Upper lobe of right lung (tissue), 1 donor: ENCODE results near the gene MBNL2. TPM values are rescaled to one million over a fixed set of nuclear protein-coding genes. Genes with fewer than 3 reads are reported as not detected.

Experiments
- ATAC-seq: fragments of 200-7000 bp; cut with Tn5 transposase; one replicate; pipeline ENCODE4 v1.9.1; 2020; ENCODE audit warnings: mild to moderate bottlenecking, moderate library complexity
- DNase-seq: peaks from one replicate; pipeline ENCODE4 v3.0.0-alpha.2; 2020
- H3K27ac ChIP-seq: fragments of 200-600 bp; one replicate; pipeline ENCODE4 v1.8.0; 2022
- H3K27me3 ChIP-seq: fragments of 200-600 bp; one replicate; pipeline ENCODE4 v1.8.0; 2022; ENCODE audit warnings: mild to moderate bottlenecking
- H3K36me3 ChIP-seq: fragments of 200-600 bp; one replicate; pipeline ENCODE4 v1.8.0; 2022
- H3K4me1 ChIP-seq: fragments of 200-600 bp; one replicate; pipeline ENCODE4 v1.8.0; 2022
- H3K4me3 ChIP-seq: fragments of 200-600 bp; one replicate; pipeline ENCODE4 v1.8.0; 2022; ENCODE audit warnings: mild to moderate bottlenecking
- H3K9me3 ChIP-seq: fragments of 200-600 bp; one replicate; pipeline ENCODE4 v1.8.0; 2022
- CTCF ChIP-seq: fragments of 200-600 bp; IDR thresholded peaks from one replicate; pipeline ENCODE4 v1.8.0; 2022; ENCODE audit warnings: antibody characterized with exemption
- intact Hi-C: fragments of 100-400 bp; cut with DNase I; formaldehyde crosslinking; loops from one replicate; pipeline ENCODE4 v1.11.0; 2022
- total RNA-seq: library from RNA; stranded (reverse); fragmentation: NEBNext Ultra II Directional; extraction: Animal tissue kit (Norgen Biotek cat#: 25700); gene quantifications from one replicate; pipeline ENCODE4 v1.2.1, GENCODE V29; 2021
- donor health status: DM: no; HTN: yes; CAD: no; lungs with severe emphysema.

Gene MBNL2
- total RNA-seq, 1 donor from 2014 or later: 60.6 TPM

DNA sequence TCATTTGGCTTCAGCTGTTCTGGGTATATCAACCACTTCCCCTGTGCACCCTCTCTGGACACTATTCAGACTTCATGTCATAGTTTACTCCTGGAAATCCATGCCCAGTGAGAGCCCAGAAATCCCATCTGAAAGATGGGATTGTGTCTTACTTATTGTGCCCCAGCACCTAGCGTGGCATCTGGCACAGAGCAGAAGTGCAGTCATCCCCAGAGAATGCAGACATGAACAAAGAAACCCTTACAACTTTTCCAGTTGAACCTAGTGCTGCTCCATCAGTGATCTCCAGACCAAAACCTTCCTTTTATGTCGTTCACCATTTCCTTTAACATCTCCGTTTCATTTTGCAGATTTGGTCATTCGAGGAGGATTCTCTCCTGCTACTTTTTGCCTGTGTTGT lies 60.6 kb downstream of the MBNL2 start:
- no peak for TF ChIP-seq CTCF
- DNase-seq (no peak), ATAC-seq (no peak)
- intact Hi-C loops: no loop called here
- no peak overlapping the region for H3K4me3 ChIP-seq
- H3K36me3 ChIP-seq: no peaks in the 10 kb centered on the region
- H3K9me3 ChIP-seq: no peaks in the 10 kb centered on the region
- peaks cover 21% of the 10 kb centered on the region for H3K4me1 ChIP-seq
- no peak overlapping the region for H3K27ac ChIP-seq
- no peaks in the 10 kb centered on the region for H3K27me3 ChIP-seq

DNA sequence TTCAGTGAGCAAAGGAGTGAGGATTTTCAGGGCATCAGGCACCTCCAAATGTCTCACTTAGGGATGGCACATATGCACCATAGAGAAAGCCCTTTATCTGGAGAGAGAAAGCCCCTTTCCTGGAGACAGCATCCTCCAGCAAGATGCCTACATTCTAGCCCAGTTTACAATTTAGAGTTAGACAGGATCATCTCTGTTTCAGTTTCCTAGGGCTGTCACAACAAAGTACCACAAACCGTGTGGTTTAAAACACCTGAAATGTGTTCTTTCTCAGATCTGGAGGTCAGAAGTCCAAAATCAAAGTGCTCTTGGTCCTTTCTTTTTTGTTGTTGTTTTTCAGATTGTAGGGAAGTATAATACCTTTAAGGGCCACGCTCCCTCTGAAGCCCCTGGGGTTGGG lies 61.8 kb downstream of the MBNL2 start:
- no peak overlapping the region for H3K27ac ChIP-seq
- no peak overlapping the region for H3K4me3 ChIP-seq
- DNase-seq (no peak), ATAC-seq (no peak)
- intact Hi-C loops: no loop called here
- peaks cover 20% of the 10 kb centered on the region for H3K4me1 ChIP-seq
- no peaks in the 10 kb centered on the region for H3K9me3 ChIP-seq
- no peaks in the 10 kb centered on the region for H3K27me3 ChIP-seq
- H3K36me3 ChIP-seq: no peaks in the 10 kb centered on the region
- TF ChIP-seq CTCF: no peak

DNA sequence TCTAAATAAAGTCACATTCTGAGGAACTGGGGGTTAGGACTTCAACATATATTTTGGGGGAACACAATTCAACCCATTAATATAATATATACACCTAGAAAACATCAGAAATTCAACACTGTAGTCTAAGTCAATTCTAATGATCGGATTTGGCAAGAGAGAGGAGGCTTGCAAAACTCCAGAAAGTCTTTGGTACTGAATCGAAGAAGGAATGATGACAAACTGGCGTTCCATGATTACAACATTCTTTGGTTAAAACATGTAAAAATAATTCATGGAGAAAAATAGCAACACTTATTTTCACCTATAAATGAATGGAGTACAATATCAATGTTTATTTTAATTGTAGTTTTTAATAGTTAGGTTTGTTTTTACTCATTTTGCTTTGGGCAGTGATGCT lies 62.4 kb downstream of the MBNL2 start:
- Histone ChIP-seq H3K27me3 (no peaks in the 10 kb centered on the region), H3K36me3 (no peaks in the 10 kb centered on the region), H3K4me1 (peaks cover 15% of the 10 kb centered on the region), H3K9me3 (no peaks in the 10 kb centered on the region), H3K4me3 (no peak overlapping the region), H3K27ac (no peak overlapping the region)
- TF ChIP-seq CTCF: no peak
- DNase-seq (no peak), ATAC-seq (no peak)
- intact Hi-C loops: no loop called here

GRCh38 chr13:97285221-97285955 lies 63.3 kb downstream of the MBNL2 start:
- Histone ChIP-seq H3K4me1 (peaks cover 11% of the 10 kb centered on the region), H3K27ac (no peak overlapping the region), H3K27me3 (no peaks in the 10 kb centered on the region), H3K36me3 (no peaks in the 10 kb centered on the region), H3K9me3 (no peaks in the 10 kb centered on the region), H3K4me3 (no peak overlapping the region)
- no peak for ATAC-seq
- no peak for TF ChIP-seq CTCF
- intact Hi-C loops: no loop called here
- no peak for DNase-seq

DNA sequence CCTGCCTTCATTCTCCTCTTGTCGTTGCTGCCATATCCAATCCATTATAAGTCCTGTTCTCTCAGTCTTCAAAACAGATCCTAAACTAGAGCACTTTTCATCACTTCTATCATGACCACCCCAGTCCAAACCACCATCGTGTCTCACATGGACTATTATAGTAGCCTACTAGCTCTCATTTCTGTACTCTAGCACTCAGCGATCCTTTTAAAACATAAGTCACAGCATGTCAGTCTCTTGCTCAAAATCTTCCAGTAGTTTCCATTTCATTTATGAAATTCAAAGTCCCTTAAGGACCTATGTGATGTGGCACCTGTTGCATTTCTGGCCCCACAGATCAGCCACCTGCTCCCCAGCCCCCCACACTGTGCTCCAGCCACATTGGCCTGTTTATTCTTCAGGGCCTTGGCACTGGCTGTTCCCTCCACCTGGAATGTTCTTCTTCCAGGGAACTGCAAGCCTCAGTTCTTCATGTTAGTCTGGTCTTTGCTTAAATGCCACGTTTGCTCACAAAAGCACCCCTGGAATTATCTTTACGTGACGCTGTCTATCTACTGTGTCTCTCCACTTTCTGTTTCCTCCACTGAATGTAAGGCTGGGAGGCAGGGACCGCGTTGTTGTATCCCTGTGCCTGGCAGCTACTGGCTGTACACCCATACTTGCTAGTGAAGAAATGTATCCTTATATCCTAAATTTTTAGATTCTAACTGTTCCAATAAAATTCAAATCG lies 64.3 kb downstream of the MBNL2 start:
- no peak overlapping the region for H3K27ac ChIP-seq
- ATAC-seq (no peak), DNase-seq (no peak)
- H3K4me1 ChIP-seq: no peaks in the 10 kb centered on the region
- no peaks in the 10 kb centered on the region for H3K9me3 ChIP-seq
- no peaks in the 10 kb centered on the region for H3K36me3 ChIP-seq
- no peak for TF ChIP-seq CTCF
- no peak overlapping the region for H3K4me3 ChIP-seq
- intact Hi-C loops: no loop called here
- H3K27me3 ChIP-seq: no peaks in the 10 kb centered on the region
